ENCODE results near the gene ZNF286A.
A peak's percentile ranks its signal among the peaks of the same experiment; 100 is the strongest.
"Not testable (repeated sequence)": the region's sequence is repeated elsewhere in the genome, so short reads cannot be mapped to it uniquely, and the experiment has no call there.

ZNF286A gene

GRCh38 chr17:15699413-15699924 is at the start of gene ZNF286A:
TSS of gene ZNF286A (plus strand) at chr17:15699752. CDS start at chr17:15700330, 578 bp downstream.
- peak; percentile 99 for DNase-seq

GRCh38 chr17:15649861-15650421 is 49.6 kb upstream of the ZNF286A start:
- DNase-seq: peak; percentile 51

- DNase-seq: no peak
Observed at GRCh38 chr17:15650741-15651582, 48.6 kb upstream of the ZNF286A start.

- DNase-seq: peak; percentile 99
Observed at GRCh38 chr17:15651583-15652110, 47.9 kb upstream of the ZNF286A start.

- no peak for DNase-seq
Observed at GRCh38 chr17:15652960-15653359, 46.6 kb upstream of the ZNF286A start.

- not testable (repeated sequence) for DNase-seq
Observed at GRCh38 chr17:15654401-15654800, 45.2 kb upstream of the ZNF286A start.

GRCh38 chr17:15654886-15655561 is 44.5 kb upstream of the ZNF286A start:
- DNase-seq: no peak

- no peak for DNase-seq
Observed at GRCh38 chr17:15657868-15658267, 41.7 kb upstream of the ZNF286A start.

- DNase-seq: no peak
Observed at GRCh38 chr17:15658296-15658695, 41.3 kb upstream of the ZNF286A start.

GRCh38 chr17:15659236-15659635 is 40.3 kb upstream of the ZNF286A start:
- no peak for DNase-seq

GRCh38 chr17:15659663-15660062 is 39.9 kb upstream of the ZNF286A start:
- no peak for DNase-seq

- no peak for DNase-seq
Observed at GRCh38 chr17:15660077-15660476, 39.5 kb upstream of the ZNF286A start.

GRCh38 chr17:15662681-15663080 is 36.9 kb upstream of the ZNF286A start:
- DNase-seq: no peak

GRCh38 chr17:15663176-15663575 is 36.4 kb upstream of the ZNF286A start:
- no peak for DNase-seq

- no peak for DNase-seq
Observed at GRCh38 chr17:15663691-15664090, 35.9 kb upstream of the ZNF286A start.

GRCh38 chr17:15669526-15669925 is 30.0 kb upstream of the ZNF286A start:
- not testable (repeated sequence) for DNase-seq

- DNase-seq: not testable (repeated sequence)
Observed at GRCh38 chr17:15674640-15675039, 24.9 kb upstream of the ZNF286A start.

GRCh38 chr17:15675991-15676390 is 23.6 kb upstream of the ZNF286A start:
- DNase-seq: not testable (repeated sequence)

GRCh38 chr17:15683135-15683534 is 16.4 kb upstream of the ZNF286A start:
- not testable (repeated sequence) for DNase-seq

GRCh38 chr17:15683824-15684478 is 15.6 kb upstream of the ZNF286A start, which contains the start of gene TRIM16:
TSS of gene TRIM16 (minus strand) at chr17:15684311. CDS start at chr17:15651609, 32,702 bp downstream.
- DNase-seq: peak; percentile 57

GRCh38 chr17:15687494-15687893 is 12.1 kb upstream of the ZNF286A start:
- not testable (repeated sequence) for DNase-seq

GRCh38 chr17:15698967-15699366 is 585 bp upstream of the ZNF286A start:
- DNase-seq: not testable (repeated sequence)

Data from HCEC 1CT (cell line).